ENCODE results near the gene PCSK7. TPM values are rescaled to one million over a fixed set of nuclear protein-coding genes. Genes with fewer than 3 reads are reported as not detected.

Gene PCSK7
- total RNA-seq, 4 donors from 2014 or later, result 56.7 to 113 (median 73.3) TPM

- Histone ChIP-seq H3K9me3 (no peaks in the 10 kb centered on the region), H3K4me3 (peak overlapping the region; percentile 40), H3K27ac (peak overlapping the region; percentile 43), H3K36me3 (peaks cover 38% of the 10 kb centered on the region), H3K4me1 (peaks cover 21% of the 10 kb centered on the region), H3K27me3 (no peaks in the 10 kb centered on the region)
- no peak for DNase-seq (ENCODE audit: low spot score in 2 of 2)
- 47% methylated on average over 10 of the region's 14 CpGs for WGBS
- TF ChIP-seq EP300 (IDR thresholded peaks at IDR 0.05) (no peak), POLR2A (IDR thresholded peaks at IDR 0.05) (no peak), POLR2AphosphoS5 (IDR thresholded peaks at IDR 0.05) (no peak), CTCF (IDR thresholded peaks at IDR 0.05) (no peak)
Observed at GRCh38 chr11:117201658-117202305, 30.1 kb downstream of the PCSK7 start.

GRCh38 chr11:117200813-117201657 lies 30.8 kb downstream of the PCSK7 start:
- no peak for TF ChIP-seq CTCF (IDR thresholded peaks at IDR 0.05)
- no peak for TF ChIP-seq POLR2A (IDR thresholded peaks at IDR 0.05)
- TF ChIP-seq POLR2AphosphoS5 (IDR thresholded peaks at IDR 0.05), result no peak
- no peak for TF ChIP-seq EP300 (IDR thresholded peaks at IDR 0.05)
- peak overlapping the region; percentile 76 for H3K27ac ChIP-seq
- H3K4me1 ChIP-seq, result peaks cover 21% of the 10 kb centered on the region
- no peaks in the 10 kb centered on the region for H3K27me3 ChIP-seq
- no peak for DNase-seq (ENCODE audit: low spot score in 2 of 2)
- peaks cover 46% of the 10 kb centered on the region for H3K36me3 ChIP-seq
- peak overlapping the region; percentile 40 for H3K4me3 ChIP-seq
- H3K9me3 ChIP-seq, result no peaks in the 10 kb centered on the region
- 86% methylated on average over 12 of the region's 12 CpGs for WGBS

GRCh38 chr11:117199916-117200812 lies 31.7 kb downstream of the PCSK7 start:
- 73% methylated on average over 10 of the region's 13 CpGs for WGBS
- H3K9me3 ChIP-seq, result no peaks in the 10 kb centered on the region
- peaks cover 21% of the 10 kb centered on the region for H3K4me1 ChIP-seq
- H3K27me3 ChIP-seq, result no peaks in the 10 kb centered on the region
- peak overlapping the region; percentile 40 for H3K4me3 ChIP-seq
- H3K36me3 ChIP-seq, result peaks cover 47% of the 10 kb centered on the region
- H3K27ac ChIP-seq, result peak overlapping the region; percentile 76
- no peak for DNase-seq (ENCODE audit: low spot score in 2 of 2)
- no peak for TF ChIP-seq POLR2A (IDR thresholded peaks at IDR 0.05)
- no peak for TF ChIP-seq CTCF (IDR thresholded peaks at IDR 0.05)
- TF ChIP-seq EP300 (IDR thresholded peaks at IDR 0.05), result no peak
- TF ChIP-seq POLR2AphosphoS5 (IDR thresholded peaks at IDR 0.05), result no peak

GRCh38 chr11:117199053-117199915 lies 32.6 kb downstream of the PCSK7 start, which contains the start of gene TAGLN:
Gene TAGLN (plus strand): TSS chr11:117199370. CDS start chr11:117203014, 3,644 bp downstream.
- no peaks in the 10 kb centered on the region for H3K9me3 ChIP-seq
- H3K36me3 ChIP-seq, result peaks cover 42% of the 10 kb centered on the region
- peak within 1 kb of the TSS; percentile 76 for H3K27ac ChIP-seq
- peaks cover 21% of the 10 kb centered on the region for H3K4me1 ChIP-seq
- no peaks in the 10 kb centered on the region for H3K27me3 ChIP-seq
- no peak for DNase-seq (ENCODE audit: low spot score in 2 of 2)
- H3K4me3 ChIP-seq, result peak within 1 kb of the TSS; percentile 40
- WGBS, result 13% methylated on average over 21 of the region's 34 CpGs
- no peak for TF ChIP-seq POLR2A (IDR thresholded peaks at IDR 0.05)
- TF ChIP-seq CTCF (IDR thresholded peaks at IDR 0.05), result no peak
- no peak for TF ChIP-seq EP300 (IDR thresholded peaks at IDR 0.05)
- TF ChIP-seq POLR2AphosphoS5 (IDR thresholded peaks at IDR 0.05), result no peak
